Skeletal muscle tissue (tissue), 4 donors: ENCODE data around the gene KRTAP10-4. TPM values are rescaled to one million over a fixed set of nuclear protein-coding genes. Genes with fewer than 3 reads are reported as not detected.
"Not testable (repeated sequence)": the region's sequence is repeated elsewhere in the genome, so short reads cannot be mapped to it uniquely, and the experiment has no call there.

ENCODE experiments used
- H3K27ac ChIP-seq: one replicate; pipeline ENCODE4 v1.7.0; 2013; ENCODE audit warnings: mild to moderate bottlenecking, low read depth, low read length, inconsistent platforms
- H3K27me3 ChIP-seq, 3 donors: one replicate each; pipeline ENCODE4 v1.7.0; 2013; ENCODE audit warnings: low read length in 3 of 3; ENCODE audit not compliant: control insufficient read depth in 3 of 3, insufficient read depth in 3 of 3
- H3K36me3 ChIP-seq, 3 donors: one replicate each; pipeline ENCODE4 v1.7.0; 2013; ENCODE audit warnings: low read length in 3 of 3; ENCODE audit not compliant: control insufficient read depth in 3 of 3, insufficient read depth in 3 of 3
- H3K4me1 ChIP-seq, 3 donors: one replicate each; pipeline ENCODE4 v1.7.0; 2013; ENCODE audit warnings: low read length in 3 of 3, mild to moderate bottlenecking in 3 of 3; ENCODE audit not compliant: control insufficient read depth in 3 of 3, insufficient read depth in 3 of 3
- H3K4me3 ChIP-seq, 3 donors: one replicate each; pipeline ENCODE4 v1.7.0; 2013; ENCODE audit warnings: low read length in 3 of 3
- H3K9ac ChIP-seq, 3 donors: one replicate each; pipeline ENCODE4 v1.7.0; 2013; ENCODE audit warnings: low read length in 3 of 3, mild to moderate bottlenecking in 3 of 3, moderate library complexity in 2 of 3, low read depth in 1 of 3
- H3K9me3 ChIP-seq, 3 donors: one replicate each; pipeline ENCODE4 v1.7.0; 2013; ENCODE audit warnings: low read length in 3 of 3; ENCODE audit not compliant: control insufficient read depth in 3 of 3
- total RNA-seq: library from RNA; depleted of rRNA; stranded (reverse); fragments of >200 nt; gene quantifications from one replicate; pipeline ENCODE4 v1.2.3, GENCODE V29; 2014
- donor health status: Osteomylitis.

KRTAP10-4 gene
- total RNA-seq, 1 donor from 2014 or later, result not detected

DNA sequence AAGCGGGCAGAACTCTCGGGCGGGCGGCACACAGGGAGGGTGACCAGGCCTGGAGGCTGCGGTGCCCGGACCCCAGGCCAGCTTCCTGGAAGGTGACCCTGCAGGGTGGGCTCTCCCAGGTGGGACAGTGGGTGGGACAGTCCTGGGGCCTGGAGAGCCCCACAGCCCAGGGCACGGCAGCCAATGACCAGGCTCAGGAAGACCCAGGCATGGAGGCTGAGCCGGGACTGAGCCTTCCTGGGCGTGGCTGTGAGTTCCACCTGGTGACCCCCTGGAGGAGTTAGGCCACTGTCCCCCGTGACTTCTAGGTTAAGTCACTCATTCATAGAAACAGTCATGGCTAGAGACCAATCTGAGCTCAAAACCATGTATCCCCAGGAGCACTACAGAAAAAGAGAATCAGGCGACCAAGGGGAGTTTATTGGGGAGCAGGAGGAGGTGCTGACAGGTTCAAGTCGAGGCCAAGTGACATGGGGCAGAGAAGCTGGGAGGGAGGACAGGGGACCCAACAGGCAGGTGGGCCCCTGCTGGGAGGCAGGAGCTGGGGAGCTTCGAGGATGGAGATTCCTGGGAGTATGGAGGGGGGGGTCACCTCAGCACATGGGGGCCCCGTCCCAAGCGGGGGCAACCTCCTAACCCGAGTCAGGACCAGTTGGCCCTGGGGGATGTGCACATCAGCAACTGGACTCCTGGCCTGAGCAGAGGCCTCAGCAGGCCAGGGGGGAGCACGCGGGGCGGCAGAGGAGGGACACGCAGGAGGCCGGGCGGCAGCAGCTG is 5.7 kb downstream of the KRTAP10-4 start:
- Histone ChIP-seq H3K36me3 (no peaks in the 10 kb centered on the region), H3K4me1 (no peaks in the 10 kb centered on the region), H3K4me3 (no peak overlapping the region), H3K9ac (no peak overlapping the region), H3K9me3 (peaks cover 1 to 8% (median 6%) of the 10 kb centered on the region in 3 donors), H3K27ac (no peak overlapping the region), H3K27me3 (peaks cover 10 to 39% (median 34%) of the 10 kb centered on the region in 3 donors)

DNA sequence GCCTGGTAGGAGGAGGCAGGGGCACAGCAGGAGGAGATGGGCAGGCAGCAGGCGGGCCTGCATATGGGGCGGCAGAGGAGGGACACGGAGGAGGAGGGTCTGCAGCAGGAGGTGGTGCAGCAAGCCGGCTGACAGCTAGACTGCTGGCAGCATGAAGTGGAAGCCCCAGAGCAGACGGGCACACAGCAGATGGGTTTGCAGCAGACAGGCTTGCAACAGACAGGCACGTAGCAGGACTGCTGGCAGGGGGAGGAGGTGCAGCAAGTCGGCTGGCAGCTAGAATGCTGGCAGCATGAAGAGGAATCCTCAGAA is 6.3 kb downstream of the KRTAP10-4 start:
- Histone ChIP-seq H3K36me3 (no peaks in the 10 kb centered on the region), H3K27me3 (peaks cover 10 to 36% (median 29%) of the 10 kb centered on the region in 3 donors), H3K4me3 (no peak overlapping the region), H3K4me1 (no peaks in the 10 kb centered on the region), H3K27ac (no peak overlapping the region), H3K9ac (no peak overlapping the region), H3K9me3 (peaks cover 1 to 8% (median 6%) of the 10 kb centered on the region in 3 donors)

GRCh38 chr21:44580231-44580821 is 6.8 kb downstream of the KRTAP10-4 start, which contains the start of gene KRTAP10-5:
Gene KRTAP10-5 (minus strand): TSS chr21:44580604. CDS start chr21:44580578, 26 bp downstream.
- H3K4me3 ChIP-seq, H3K27ac ChIP-seq, H3K36me3 ChIP-seq, H3K9ac ChIP-seq, H3K4me1 ChIP-seq: not testable (repeated sequence)
- H3K9me3 ChIP-seq, result peaks cover 1 to 11% (median 6%) of the 10 kb centered on the region in 3 donors
- peaks cover 10 to 35% (median 26%) of the 10 kb centered on the region in 3 donors for H3K27me3 ChIP-seq

- peaks cover 14 to 42% (median 26%) of the 10 kb centered on the region in 3 donors for H3K27me3 ChIP-seq
- H3K27ac ChIP-seq, result no peak overlapping the region
These were observed 7.6 kb downstream of the KRTAP10-4 start for GRCh38 chr21:44581158-44581557.

DNA sequence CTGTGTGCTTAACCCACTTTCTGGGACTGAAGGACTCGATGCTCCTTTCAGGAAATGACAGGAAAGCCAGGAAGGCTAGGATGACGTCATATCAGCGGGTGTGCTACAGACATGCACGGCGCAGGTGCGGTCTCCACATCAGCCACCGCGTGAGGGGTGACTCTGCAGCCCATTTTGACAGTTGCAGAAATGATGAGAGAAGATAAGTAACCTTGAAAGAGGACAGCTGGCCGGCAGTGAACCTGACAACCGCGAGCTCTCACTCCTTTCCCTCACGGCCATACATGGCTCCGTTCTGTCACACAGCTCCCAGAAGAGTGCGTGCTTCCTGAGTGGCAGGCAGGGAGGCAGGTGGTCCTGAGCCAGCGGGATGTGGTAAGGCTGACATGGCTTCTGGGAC is 8.5 kb downstream of the KRTAP10-4 start:
- Histone ChIP-seq H3K4me3 (no peak overlapping the region), H3K4me1 (no peaks in the 10 kb centered on the region), H3K9me3 (peaks cover 1 to 20% (median 6%) of the 10 kb centered on the region in 3 donors), H3K27me3 (peaks cover 14 to 46% (median 27%) of the 10 kb centered on the region in 3 donors), H3K36me3 (no peaks in the 10 kb centered on the region), H3K9ac (no peak overlapping the region), H3K27ac (no peak overlapping the region)

More at GRCh38 chr21:44581158-44581557, 7.6 kb downstream of the KRTAP10-4 start:
- Histone ChIP-seq H3K9me3 (peaks cover 1 to 15% (median 6%) of the 10 kb centered on the region in 3 donors), H3K9ac (no peak overlapping the region), H3K4me3 (no peak overlapping the region), H3K36me3 (no peaks in the 10 kb centered on the region), H3K4me1 (no peaks in the 10 kb centered on the region)

DNA sequence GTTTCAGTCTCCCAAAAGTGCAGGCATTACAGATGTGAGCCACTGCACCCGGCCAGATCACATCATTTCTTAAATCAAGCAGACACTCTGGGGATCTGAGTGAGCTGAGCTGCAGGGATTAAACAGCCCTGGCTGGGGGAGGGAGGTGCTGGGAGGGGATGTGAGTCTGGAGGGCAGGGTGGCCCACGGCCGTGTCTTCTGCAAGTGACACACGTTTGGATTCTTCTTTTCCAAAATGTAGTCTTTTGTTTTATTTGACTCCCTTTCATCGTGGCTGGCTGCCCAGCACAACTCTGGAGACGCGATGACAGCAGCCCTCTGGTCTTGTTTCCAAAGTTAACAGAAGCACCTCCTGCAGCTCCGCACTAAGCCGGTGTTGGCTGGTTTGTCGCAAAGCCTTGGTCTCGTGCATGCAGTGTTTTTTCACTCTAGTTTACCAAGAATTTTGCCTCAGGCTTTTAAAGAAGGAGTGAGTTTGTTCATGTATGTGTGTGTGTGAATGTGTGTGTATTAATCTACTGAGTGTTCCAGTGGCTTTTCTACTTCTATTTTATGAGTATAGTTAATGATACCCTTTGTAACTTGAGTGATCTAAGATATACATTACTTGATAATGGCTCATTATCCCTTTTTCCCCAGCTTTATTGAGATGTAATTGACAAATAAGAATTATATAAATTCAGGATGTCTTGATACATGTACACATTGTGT is 9.7 kb downstream of the KRTAP10-4 start:
- peaks cover 14 to 46% (median 24%) of the 10 kb centered on the region in 3 donors for H3K27me3 ChIP-seq
- no peaks in the 10 kb centered on the region for H3K36me3 ChIP-seq
- no peak overlapping the region for H3K9ac ChIP-seq
- no peaks in the 10 kb centered on the region for H3K4me1 ChIP-seq
- H3K9me3 ChIP-seq, result peaks cover 1 to 21% (median 2%) of the 10 kb centered on the region in 3 donors
- no peak overlapping the region for H3K27ac ChIP-seq
- H3K4me3 ChIP-seq, result no peak overlapping the region

DNA sequence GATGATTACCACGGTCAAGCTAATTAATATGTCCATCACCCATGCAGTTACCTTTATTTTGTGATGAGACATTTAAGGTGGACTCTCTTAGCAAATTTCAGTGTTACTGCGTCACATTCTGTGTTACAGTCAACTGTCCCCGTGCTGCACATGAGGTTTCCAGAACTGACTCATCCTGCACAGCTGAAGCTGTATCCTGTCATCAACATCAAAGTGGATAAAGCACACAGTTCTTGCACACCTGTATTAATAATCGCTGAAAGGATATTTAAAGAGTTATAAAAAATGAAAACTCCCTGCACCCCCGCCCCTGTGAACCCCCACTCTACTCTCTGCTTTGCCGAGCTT is 10.2 kb downstream of the KRTAP10-4 start:
- no peak overlapping the region for H3K27ac ChIP-seq
- no peaks in the 10 kb centered on the region for H3K36me3 ChIP-seq
- H3K9ac ChIP-seq, result no peak overlapping the region
- H3K27me3 ChIP-seq, result peaks cover 11 to 41% (median 24%) of the 10 kb centered on the region in 3 donors
- peaks cover 1 to 21% (median 2%) of the 10 kb centered on the region in 3 donors for H3K9me3 ChIP-seq
- no peaks in the 10 kb centered on the region for H3K4me1 ChIP-seq
- H3K4me3 ChIP-seq, result no peak overlapping the region

DNA sequence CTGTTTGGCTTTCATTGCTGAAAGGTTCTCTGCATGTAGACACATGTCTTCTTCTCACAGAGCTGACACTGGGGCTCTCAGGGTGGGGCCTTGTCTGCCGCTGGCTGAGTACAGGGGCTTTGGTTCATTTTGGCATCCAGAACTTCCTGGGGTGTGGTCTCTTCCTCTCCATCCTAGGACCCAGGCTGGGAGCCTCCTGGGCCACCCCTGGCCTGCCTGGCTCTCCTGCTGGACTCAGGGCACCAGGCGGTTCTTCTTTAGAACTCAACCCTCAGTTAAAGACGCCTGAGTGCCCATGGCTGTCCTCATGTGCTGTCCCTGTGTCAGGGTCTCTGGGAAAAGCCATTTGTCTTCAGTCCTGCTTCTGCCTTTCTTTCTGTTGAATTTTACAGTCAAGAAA is 12.4 kb downstream of the KRTAP10-4 start:
- Histone ChIP-seq H3K27ac (no peak overlapping the region), H3K4me3 (no peak overlapping the region), H3K27me3 (peaks cover 18 to 38% (median 35%) of the 10 kb centered on the region in 3 donors), H3K9me3 (peaks cover 1 to 20% (median 5%) of the 10 kb centered on the region in 3 donors), H3K4me1 (no peaks in the 10 kb centered on the region), H3K9ac (no peak overlapping the region), H3K36me3 (no peaks in the 10 kb centered on the region)

- Histone ChIP-seq H3K4me1 (peaks cover 3 to 14% (median 6%) of the 10 kb centered on the region in 3 donors), H3K36me3 (no peaks in the 10 kb centered on the region), H3K4me3 (no peak overlapping the region), H3K9ac (no peak overlapping the region), H3K27ac (no peak overlapping the region), H3K27me3 (peaks cover 27 to 49% (median 46%) of the 10 kb centered on the region in 3 donors), H3K9me3 (peaks cover 0 to 13% (median 2%) of the 10 kb centered on the region in 3 donors)
These were observed 15.6 kb downstream of the KRTAP10-4 start for GRCh38 chr21:44589094-44589493.
